Daoy (cell line): Measurements from ENCODE around the gene SMOC1. TPM values are rescaled to one million over a fixed set of nuclear protein-coding genes. Genes with fewer than 3 reads are reported as not detected.

Experiments
- total RNA-seq: library from RNA; depleted of rRNA; stranded (reverse); fragments of >200 nt; shearing (Covaris generic); gene quantifications from 2 replicates; pipeline ENCODE4 v1.2.3, GENCODE V29; 2014; rRNA removed

The SMOC1 gene
- total RNA-seq, 1 experiment from 2014 or later = 5.9 TPM

Other genes starting within 250 kb of the SMOC1 start
- gene SRSF5, start 112.3 kb upstream of the SMOC1 start, total RNA-seq = 176 and 249 TPM in 2 replicates
- not detected in 2 replicates for gene SLC10A1, start 82.2 kb upstream of the SMOC1 start, total RNA-seq